Hepatocyte (in vitro differentiated cells): ENCODE results near the gene PAPPA. TPM values are rescaled to one million over a fixed set of nuclear protein-coding genes. Genes with fewer than 3 reads are reported as not detected.
A peak's percentile ranks its signal among the peaks of the same experiment; 100 is the strongest.

Experiments
- DNase-seq: peaks from one replicate; pipeline ENCODE4 v3.0.0-alpha.2; 2016; ENCODE audit warnings: low spot score
- H2AFZ ChIP-seq: fragments of 200-600 bp; sonication (generic); 2 replicates; pipeline ENCODE4 v1.6.0; 2016; ENCODE audit warnings: antibody characterized with exemption, mild to moderate bottlenecking
- H3K27ac ChIP-seq: fragments of 200-600 bp; sonication (generic); 2 replicates; pipeline ENCODE4 v1.5.1; 2016; ENCODE audit warnings: mild to moderate bottlenecking
- H3K27me3 ChIP-seq: fragments of 200-600 bp; sonication (generic); 2 replicates; pipeline ENCODE4 v1.6.1; 2016
- H3K36me3 ChIP-seq: fragments of 200-600 bp; sonication (generic); replicated peaks from 2 replicates; pipeline ENCODE4 v1.5.1; 2016; ENCODE audit warnings: low read depth; ENCODE audit not compliant: insufficient read depth
- H3K4me1 ChIP-seq: fragments of 200-600 bp; sonication (generic); 2 replicates; pipeline ENCODE4 v1.5.1; 2016; ENCODE audit warnings: mild to moderate bottlenecking, moderate library complexity; ENCODE audit not compliant: insufficient read depth
- H3K4me2 ChIP-seq: fragments of 200-600 bp; sonication (generic); 2 replicates; pipeline ENCODE4 v1.6.0; 2016
- H3K4me3 ChIP-seq: fragments of 200-600 bp; sonication (generic); 2 replicates; pipeline ENCODE4 v1.5.1; 2016; ENCODE audit warnings: mild to moderate bottlenecking
- H3K79me2 ChIP-seq: fragments of 200-600 bp; sonication (generic); 2 replicates; pipeline ENCODE4 v1.6.0; 2017; ENCODE audit warnings: mild to moderate bottlenecking
- H3K9me2 ChIP-seq: fragments of 200-600 bp; sonication (generic); replicated peaks from 2 replicates; pipeline ENCODE4 v1.6.0; 2017; ENCODE audit warnings: mild to moderate bottlenecking; ENCODE audit not compliant: insufficient read depth
- H3K9me3 ChIP-seq: fragments of 200-600 bp; sonication (generic); 2 replicates; pipeline ENCODE4 v1.5.1; 2016; ENCODE audit warnings: low read depth, mild to moderate bottlenecking
- H4K20me1 ChIP-seq: fragments of 200-600 bp; sonication (generic); 2 replicates; pipeline ENCODE4 v1.6.0; 2016; ENCODE audit warnings: mild to moderate bottlenecking; ENCODE audit not compliant: insufficient read depth, poor library complexity, severe bottlenecking
- CTCF ChIP-seq: fragments of 200-600 bp; sonication (generic); IDR thresholded peaks from 2 replicates; pipeline ENCODE4 v1.5.1; 2016; ENCODE audit warnings: antibody characterized with exemption, mild to moderate bottlenecking; ENCODE audit not compliant: poor library complexity
- EZH2 ChIP-seq: fragments of 200-600 bp; sonication (generic); IDR thresholded peaks from 2 replicates; pipeline ENCODE4 v1.6.1; 2016; ENCODE audit warnings: antibody characterized with exemption, mild to moderate bottlenecking, borderline replicate concordance
- EZH2phosphoT487 ChIP-seq: fragments of 200-600 bp; sonication (generic); IDR thresholded peaks from one replicate; pipeline ENCODE4 v1.6.1; 2018; ENCODE audit warnings: antibody characterized with exemption, mild to moderate bottlenecking, low read depth, moderate library complexity; ENCODE audit not compliant: unreplicated experiment, severe bottlenecking
- WGBS: methylation state at CpG from one replicate; pipeline ENCODE4 v1.1.6; 2016; ENCODE audit warnings: low lambda C conversion rate; ENCODE audit errors: missing lambda C conversion rate; 5-methylcytosine and 5-hydroxymethylcytosine counted together
- polyA plus RNA-seq: library from polyadenylated mRNA; unstranded; fragments of >200 nt; fragmentation: Nextera tagmentation; extraction: Ambion mirVana; gene quantifications from 2 replicates; pipeline ENCODE4 v1.2.1, GENCODE V29; 2016
- total RNA-seq: library from RNA; depleted of rRNA; stranded (reverse); fragments of >200 nt; gene quantifications from 2 replicates; pipeline ENCODE4 v1.2.3, GENCODE V29; 2014

Gene PAPPA
- total and polyA plus RNA-seq, 2 experiments from 2014 or later: 2.8 to 12.3 TPM

DNA sequence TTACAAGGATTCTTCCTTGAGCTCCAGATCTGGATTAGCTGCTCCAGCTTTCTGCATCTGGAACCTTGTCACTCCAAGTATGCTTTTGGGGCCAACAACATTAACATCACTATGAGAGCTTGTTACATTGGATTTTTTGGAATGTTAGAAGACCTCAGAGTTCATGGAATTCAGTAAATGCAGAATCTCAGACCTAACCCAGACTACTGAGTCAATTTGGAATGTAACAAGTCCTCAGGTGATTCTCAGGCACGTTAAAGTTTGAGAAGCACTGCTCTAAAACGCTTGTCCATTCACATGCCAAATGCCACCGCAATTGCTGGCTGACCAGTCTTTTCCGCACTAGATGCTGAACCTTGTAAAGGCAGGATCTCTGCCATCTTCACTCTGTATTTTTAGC lies 282.1 kb downstream of the PAPPA start:
- Histone ChIP-seq H3K79me2 (no peaks in the 10 kb centered on the region), H3K36me3 (no peaks in the 10 kb centered on the region), H2AFZ (no peak overlapping the region), H3K4me1 (no peaks in the 10 kb centered on the region), H3K9me3 (no peaks in the 10 kb centered on the region), H3K4me2 (no peak overlapping the region), H4K20me1 (no peaks in the 10 kb centered on the region), H3K27me3 (no peaks in the 10 kb centered on the region), H3K9me2 (no peaks in the 10 kb centered on the region), H3K4me3 (no peak overlapping the region), H3K27ac (no peak overlapping the region)
- WGBS: 74% methylated on average over 3 of the region's 4 CpGs
- no peak for TF ChIP-seq EZH2
- no peak for TF ChIP-seq CTCF
- DNase-seq: no peak

- Histone ChIP-seq H3K9me2 (no peaks in the 10 kb centered on the region), H3K4me3 (no peak overlapping the region), H3K79me2 (no peaks in the 10 kb centered on the region), H3K4me1 (no peaks in the 10 kb centered on the region), H2AFZ (no peak overlapping the region), H3K27me3 (no peaks in the 10 kb centered on the region), H3K27ac (no peak overlapping the region), H3K4me2 (no peak overlapping the region), H3K9me3 (no peaks in the 10 kb centered on the region), H4K20me1 (no peaks in the 10 kb centered on the region), H3K36me3 (no peaks in the 10 kb centered on the region)
- 80% methylated on average over 1 of the region's 1 CpG for WGBS
- DNase-seq: no peak
- no peak for TF ChIP-seq EZH2phosphoT487
These were observed 282.5 kb downstream of the PAPPA start for GRCh38 chr9:116436121-116436520.

DNA sequence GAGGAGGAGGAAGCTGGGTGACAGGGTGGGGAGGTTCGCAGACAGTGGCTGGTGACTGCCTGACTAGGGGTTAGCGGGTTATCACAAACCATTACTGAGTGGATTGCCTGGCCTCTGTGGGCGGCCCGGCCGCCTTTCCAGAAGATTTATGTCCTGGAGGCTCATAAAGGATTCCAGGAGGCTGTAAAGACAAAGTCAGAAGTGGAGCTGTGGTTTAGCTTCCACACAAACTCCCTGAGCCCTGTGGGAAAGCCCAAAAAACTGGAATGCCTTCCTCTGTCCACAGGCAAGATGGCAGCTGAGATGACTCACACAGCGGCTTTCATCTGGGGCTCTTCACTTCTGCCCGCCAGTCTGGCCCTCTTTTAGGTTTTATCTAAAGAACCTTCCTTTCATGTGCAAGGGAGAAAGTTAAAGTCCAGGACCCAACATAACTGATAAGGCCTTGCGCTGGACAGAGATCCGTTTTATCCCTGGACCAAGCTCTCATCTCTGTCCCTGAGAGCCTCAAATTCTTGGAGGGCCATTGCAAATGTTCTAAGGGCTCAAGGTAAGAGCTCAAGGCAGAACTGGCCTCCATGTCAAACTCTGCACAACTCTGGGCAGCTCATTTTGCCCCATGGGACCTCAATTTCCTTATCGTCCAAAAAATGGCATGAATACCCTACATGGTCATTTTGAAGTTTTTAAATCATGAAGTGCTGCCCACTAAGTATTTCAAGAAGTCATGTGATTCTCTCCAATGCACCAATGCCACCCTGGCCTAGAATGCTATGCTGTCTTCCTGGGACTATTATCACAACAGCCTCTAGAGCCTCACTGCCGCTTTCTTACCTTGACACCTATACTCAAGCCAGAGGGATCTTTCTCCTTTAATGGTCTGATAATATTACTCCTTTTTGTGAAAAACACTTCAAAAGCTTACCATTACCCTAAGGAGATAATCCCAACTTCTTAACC lies 284.1 kb downstream of the PAPPA start:
- no peaks in the 10 kb centered on the region for H3K36me3 ChIP-seq
- H4K20me1 ChIP-seq: no peaks in the 10 kb centered on the region
- no peak overlapping the region for H3K27ac ChIP-seq
- no peaks in the 10 kb centered on the region for H3K4me1 ChIP-seq
- H3K27me3 ChIP-seq: no peaks in the 10 kb centered on the region
- H3K4me3 ChIP-seq: no peak overlapping the region
- H3K79me2 ChIP-seq: no peaks in the 10 kb centered on the region
- 48% methylated on average over 11 of the region's 11 CpGs for WGBS
- peak; percentile 22 for DNase-seq
- no peak overlapping the region for H3K4me2 ChIP-seq
- no peaks in the 10 kb centered on the region for H3K9me3 ChIP-seq
- no peaks in the 10 kb centered on the region for H3K9me2 ChIP-seq
- no peak overlapping the region for H2AFZ ChIP-seq
- TF ChIP-seq EZH2phosphoT487 (no peak), CTCF (no peak), EZH2 (no peak)

- no peak overlapping the region for H3K4me2 ChIP-seq
- no peaks in the 10 kb centered on the region for H4K20me1 ChIP-seq
- no peaks in the 10 kb centered on the region for H3K27me3 ChIP-seq
- no peak for DNase-seq
- no peaks in the 10 kb centered on the region for H3K9me2 ChIP-seq
- H3K4me1 ChIP-seq: no peaks in the 10 kb centered on the region
- H3K36me3 ChIP-seq: no peaks in the 10 kb centered on the region
- no peak overlapping the region for H3K4me3 ChIP-seq
- TF ChIP-seq EZH2 (no peak), EZH2phosphoT487 (no peak), CTCF (no peak)
- H3K79me2 ChIP-seq: no peaks in the 10 kb centered on the region
- no peak overlapping the region for H3K27ac ChIP-seq
- no peaks in the 10 kb centered on the region for H3K9me3 ChIP-seq
- no peak overlapping the region for H2AFZ ChIP-seq
These were observed 288.9 kb downstream of the PAPPA start for GRCh38 chr9:116442528-116442927.
